H4 (cell line): ENCODE data around the gene NEK9. TPM values are rescaled to one million over a fixed set of nuclear protein-coding genes. Genes with fewer than 3 reads are reported as not detected.

Experiments
- DNase-seq: peaks from one replicate; pipeline ENCODE4 v3.0.0-alpha.2; 2015; ENCODE audit warnings: low spot score
- total RNA-seq: library from RNA; depleted of rRNA; stranded (reverse); fragments of >200 nt; shearing (Covaris generic); gene quantifications from 2 replicates; pipeline ENCODE4 v1.2.3, GENCODE V29; 2014; rRNA removed

NEK9 gene
- total RNA-seq, 1 experiment from 2014 or later = 0.12 TPM

- no peak for DNase-seq
Measured at GRCh38 chr14:75040507-75040906, 86.3 kb downstream of the NEK9 start.

- no peak for DNase-seq
Measured at GRCh38 chr14:75032939-75033338, 93.9 kb downstream of the NEK9 start.

- DNase-seq = no peak
Measured at GRCh38 chr14:75030147-75030546, 96.7 kb downstream of the NEK9 start.

Other genes starting within 250 kb of the NEK9 start
- gene DLST, start 245.1 kb downstream of the NEK9 start, total RNA-seq = 26.1 and 29.9 TPM in 2 replicates
- not detected in 2 replicates for gene RPS6KL1, start 203.8 kb downstream of the NEK9 start, total RNA-seq
- gene PGF, start 171.5 kb downstream of the NEK9 start, total RNA-seq = 2.6 and 3.1 TPM in 2 replicates
- 51.0 and 90.5 TPM in 2 replicates for gene EIF2B2, start 124.1 kb downstream of the NEK9 start, total RNA-seq
- gene MLH3, start 75.6 kb downstream of the NEK9 start, total RNA-seq = 6.6 and 11.8 TPM in 2 replicates
- 9.7 and 14.8 TPM in 2 replicates for gene ACYP1, start 63.0 kb downstream of the NEK9 start, total RNA-seq
- gene ZC2HC1C, start 57.4 kb downstream of the NEK9 start, total RNA-seq = 0.21 and 2.7 TPM in 2 replicates
- 364 and 433 TPM in 2 replicates for gene TMED10, start 49.6 kb upstream of the NEK9 start, total RNA-seq
- 21.5 and 22.0 TPM in 2 replicates for gene FOS, start 151.8 kb upstream of the NEK9 start, total RNA-seq